SK-N-SH treated with all-trans-retinoic acid at 6 μM for 48 hours (cell line): ENCODE measurements around the gene TYSND1.

Experiments
- ATAC-seq: fragments of 200-7000 bp; cut with Tn5 transposase; 3 replicates; pipeline ENCODE4 v1.9.1; 2020; ENCODE audit warnings: mild to moderate bottlenecking, moderate library complexity
- ARNTL ChIP-seq: fragments of 450-650 bp; formaldehyde crosslinking; IDR thresholded peaks from 2 replicates; pipeline ENCODE4 v1.5.0; 2020; ENCODE audit warnings: low read depth, mild to moderate bottlenecking, moderate library complexity, borderline replicate concordance
- BACH2 ChIP-seq: fragments of 250-450 bp; sonication (Bioruptor Pico); IDR thresholded peaks from 2 replicates; pipeline ENCODE4 v1.9.0; 2021; ENCODE audit warnings: mild to moderate bottlenecking, borderline replicate concordance
- CSDC2 ChIP-seq: fragments of 250-450 bp; sonication (Bioruptor Pico); IDR thresholded peaks from 2 replicates; pipeline ENCODE4 v1.5.0; 2020; ENCODE audit warnings: mild to moderate bottlenecking, moderate library complexity
- ESRRG ChIP-seq: fragments of 250-450 bp; sonication (Bioruptor Pico); IDR thresholded peaks from 2 replicates; pipeline ENCODE4 v1.6.1; 2021; ENCODE audit warnings: mild to moderate bottlenecking
- GLIS3 ChIP-seq: fragments of 250-450 bp; sonication (Bioruptor Pico); IDR thresholded peaks from 2 replicates; pipeline ENCODE4 v1.5.0; 2020; ENCODE audit warnings: mild to moderate bottlenecking, moderate library complexity
- ISL1 ChIP-seq: fragments of 250-450 bp; sonication (Bioruptor Pico); IDR thresholded peaks from 2 replicates; pipeline ENCODE4 v2.1.2; 2022; ENCODE audit warnings: mild to moderate bottlenecking, moderate library complexity
- OSR1 ChIP-seq: fragments of 250-450 bp; sonication (Bioruptor Pico); IDR thresholded peaks from 2 replicates; pipeline ENCODE4 v1.8.0; 2022; ENCODE audit warnings: moderate library complexity, mild to moderate bottlenecking, inconsistent platforms
- PPARA ChIP-seq: fragments of 250-450 bp; sonication (Bioruptor Pico); IDR thresholded peaks from 2 replicates; pipeline ENCODE4 v1.5.0; 2020; ENCODE audit warnings: mild to moderate bottlenecking, borderline replicate concordance
- RARB ChIP-seq: fragments of 250-450 bp; sonication (Bioruptor Pico); IDR thresholded peaks from 2 replicates; pipeline ENCODE4 v1.8.0; 2021; ENCODE audit warnings: mild to moderate bottlenecking, moderate library complexity
- SNAI2 ChIP-seq: fragments of 250-450 bp; sonication (Bioruptor Pico); IDR thresholded peaks from 2 replicates; pipeline ENCODE4 v1.5.0; 2020; ENCODE audit warnings: mild to moderate bottlenecking, moderate library complexity
- TCF4 ChIP-seq: fragments of 250-450 bp; sonication (Bioruptor Pico); IDR thresholded peaks from 2 replicates; pipeline ENCODE4 v1.8.0; 2021; ENCODE audit warnings: mild to moderate bottlenecking, moderate library complexity, borderline replicate concordance
- TOX ChIP-seq: fragments of 250-450 bp; sonication (Bioruptor Pico); IDR thresholded peaks from 2 replicates; pipeline ENCODE4 v1.8.0; 2021; ENCODE audit warnings: mild to moderate bottlenecking, moderate library complexity, borderline replicate concordance
- ZC3H10 ChIP-seq: fragments of 250-450 bp; sonication (Bioruptor Pico); IDR thresholded peaks from 2 replicates; pipeline ENCODE4 v1.5.1; 2021; ENCODE audit warnings: mild to moderate bottlenecking, moderate library complexity
- ZFP3 ChIP-seq: fragments of 250-450 bp; sonication (Bioruptor Pico); IDR thresholded peaks from 2 replicates; pipeline ENCODE4 v1.5.0; 2020; ENCODE audit warnings: mild to moderate bottlenecking, moderate library complexity
- ZFP30 ChIP-seq: fragments of 450-650 bp; formaldehyde crosslinking; IDR thresholded peaks from 2 replicates; pipeline ENCODE4 v1.5.0; 2022; ENCODE audit warnings: mild to moderate bottlenecking, moderate library complexity
- ZNF565 ChIP-seq: fragments of 450-650 bp; formaldehyde crosslinking; conservative IDR thresholded peaks from 2 replicates; pipeline ENCODE4 v1.5.0; 2020; ENCODE audit warnings: low read depth, mild to moderate bottlenecking, moderate library complexity
- ZNF70 ChIP-seq: fragments of 450-650 bp; formaldehyde crosslinking; IDR thresholded peaks from 2 replicates; pipeline ENCODE4 v1.5.0; 2020; ENCODE audit warnings: mild to moderate bottlenecking, moderate library complexity
- ZNF8 ChIP-seq: fragments of 450-650 bp; formaldehyde crosslinking; IDR thresholded peaks from 2 replicates; pipeline ENCODE4 v1.5.0; 2020; ENCODE audit warnings: mild to moderate bottlenecking, moderate library complexity
- TF ChIP-seq, protein P1 (sequence below): fragments of 250-450 bp; sonication (Bioruptor Pico); IDR thresholded peaks from 2 replicates; pipeline ENCODE4 v1.8.0; 2020; ENCODE audit warnings: mild to moderate bottlenecking, moderate library complexity, borderline replicate concordance
- TF ChIP-seq, protein P2 (sequence below): fragments of 250-450 bp; sonication (Bioruptor Pico); IDR thresholded peaks from 2 replicates; pipeline ENCODE4 v1.5.1; 2021; ENCODE audit warnings: mild to moderate bottlenecking, moderate library complexity
- TF ChIP-seq, protein P3 (sequence below): fragments of 250-450 bp; sonication (Bioruptor Pico); IDR thresholded peaks from 2 replicates; pipeline ENCODE4 v1.5.0; 2020; ENCODE audit warnings: mild to moderate bottlenecking, moderate library complexity
- TF ChIP-seq, protein P4 (sequence below): fragments of 250-450 bp; sonication (Bioruptor Pico); IDR thresholded peaks from 2 replicates; pipeline ENCODE4 v1.8.0; 2021; ENCODE audit warnings: low read depth, mild to moderate bottlenecking, moderate library complexity, borderline replicate concordance

The TYSND1 gene

DNA sequence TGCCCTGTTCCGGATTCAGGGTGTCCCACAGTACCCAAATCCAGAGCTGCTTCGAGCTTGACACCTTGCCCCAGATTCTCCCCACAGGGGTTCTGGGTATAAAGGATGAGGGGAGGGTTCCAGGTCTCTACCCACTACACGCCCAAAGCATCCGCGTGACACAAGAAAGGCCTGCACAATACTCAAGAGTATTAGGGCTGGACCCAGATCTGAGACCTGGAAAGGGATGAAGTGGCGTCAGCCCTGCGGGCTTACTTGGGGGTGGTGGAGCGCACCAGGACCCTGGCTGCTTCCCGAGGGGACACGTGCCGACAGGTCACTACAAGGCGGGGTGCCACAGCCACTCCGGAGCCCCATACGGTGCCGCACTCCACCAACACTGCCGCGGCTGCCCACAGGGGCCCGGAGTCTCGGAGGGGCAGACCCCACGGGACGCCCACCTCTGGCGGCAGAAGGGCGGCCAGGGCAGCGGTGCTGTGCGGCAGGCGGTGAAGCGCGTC lies 1.3 kb downstream of the TYSND1 start:
- ATAC-seq = no peak; the same call in 2 of the 3 replicates
- TF ChIP-seq ZC3H10 (CRISPR knock-in tag) (no peak), ESRRG (CRISPR knock-in tag) (no peak), SNAI2 (CRISPR knock-in tag) (no peak), TCF4 (CRISPR knock-in tag) (no peak), CSDC2 (CRISPR knock-in tag) (no peak), PPARA (CRISPR knock-in tag) (no peak), TOX (CRISPR knock-in tag) (no peak), ZFP3 (no peak), BACH2 (CRISPR knock-in tag) (no peak), OSR1 (CRISPR knock-in tag) (no peak), ZNF8 (CRISPR knock-in tag) (no peak), ZNF70 (CRISPR knock-in tag) (no peak), ARNTL (CRISPR knock-in tag) (no peak), GLIS3 (no peak), ISL1 (no peak)
- TF ChIP-seq, protein P1, sequence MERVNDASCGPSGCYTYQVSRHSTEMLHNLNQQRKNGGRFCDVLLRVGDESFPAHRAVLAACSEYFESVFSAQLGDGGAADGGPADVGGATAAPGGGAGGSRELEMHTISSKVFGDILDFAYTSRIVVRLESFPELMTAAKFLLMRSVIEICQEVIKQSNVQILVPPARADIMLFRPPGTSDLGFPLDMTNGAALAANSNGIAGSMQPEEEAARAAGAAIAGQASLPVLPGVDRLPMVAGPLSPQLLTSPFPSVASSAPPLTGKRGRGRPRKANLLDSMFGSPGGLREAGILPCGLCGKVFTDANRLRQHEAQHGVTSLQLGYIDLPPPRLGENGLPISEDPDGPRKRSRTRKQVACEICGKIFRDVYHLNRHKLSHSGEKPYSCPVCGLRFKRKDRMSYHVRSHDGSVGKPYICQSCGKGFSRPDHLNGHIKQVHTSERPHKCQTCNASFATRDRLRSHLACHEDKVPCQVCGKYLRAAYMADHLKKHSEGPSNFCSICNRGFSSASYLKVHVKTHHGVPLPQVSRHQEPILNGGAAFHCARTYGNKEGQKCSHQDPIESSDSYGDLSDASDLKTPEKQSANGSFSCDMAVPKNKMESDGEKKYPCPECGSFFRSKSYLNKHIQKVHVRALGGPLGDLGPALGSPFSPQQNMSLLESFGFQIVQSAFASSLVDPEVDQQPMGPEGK (CRISPR knock-in tag) = no peak
- TF ChIP-seq, protein P2, sequence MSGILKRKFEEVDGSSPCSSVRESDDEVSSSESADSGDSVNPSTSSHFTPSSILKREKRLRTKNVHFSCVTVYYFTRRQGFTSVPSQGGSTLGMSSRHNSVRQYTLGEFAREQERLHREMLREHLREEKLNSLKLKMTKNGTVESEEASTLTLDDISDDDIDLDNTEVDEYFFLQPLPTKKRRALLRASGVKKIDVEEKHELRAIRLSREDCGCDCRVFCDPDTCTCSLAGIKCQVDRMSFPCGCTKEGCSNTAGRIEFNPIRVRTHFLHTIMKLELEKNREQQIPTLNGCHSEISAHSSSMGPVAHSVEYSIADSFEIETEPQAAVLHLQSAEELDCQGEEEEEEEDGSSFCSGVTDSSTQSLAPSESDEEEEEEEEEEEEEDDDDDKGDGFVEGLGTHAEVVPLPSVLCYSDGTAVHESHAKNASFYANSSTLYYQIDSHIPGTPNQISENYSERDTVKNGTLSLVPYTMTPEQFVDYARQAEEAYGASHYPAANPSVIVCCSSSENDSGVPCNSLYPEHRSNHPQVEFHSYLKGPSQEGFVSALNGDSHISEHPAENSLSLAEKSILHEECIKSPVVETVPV = no peak
- TF ChIP-seq, protein P3, sequence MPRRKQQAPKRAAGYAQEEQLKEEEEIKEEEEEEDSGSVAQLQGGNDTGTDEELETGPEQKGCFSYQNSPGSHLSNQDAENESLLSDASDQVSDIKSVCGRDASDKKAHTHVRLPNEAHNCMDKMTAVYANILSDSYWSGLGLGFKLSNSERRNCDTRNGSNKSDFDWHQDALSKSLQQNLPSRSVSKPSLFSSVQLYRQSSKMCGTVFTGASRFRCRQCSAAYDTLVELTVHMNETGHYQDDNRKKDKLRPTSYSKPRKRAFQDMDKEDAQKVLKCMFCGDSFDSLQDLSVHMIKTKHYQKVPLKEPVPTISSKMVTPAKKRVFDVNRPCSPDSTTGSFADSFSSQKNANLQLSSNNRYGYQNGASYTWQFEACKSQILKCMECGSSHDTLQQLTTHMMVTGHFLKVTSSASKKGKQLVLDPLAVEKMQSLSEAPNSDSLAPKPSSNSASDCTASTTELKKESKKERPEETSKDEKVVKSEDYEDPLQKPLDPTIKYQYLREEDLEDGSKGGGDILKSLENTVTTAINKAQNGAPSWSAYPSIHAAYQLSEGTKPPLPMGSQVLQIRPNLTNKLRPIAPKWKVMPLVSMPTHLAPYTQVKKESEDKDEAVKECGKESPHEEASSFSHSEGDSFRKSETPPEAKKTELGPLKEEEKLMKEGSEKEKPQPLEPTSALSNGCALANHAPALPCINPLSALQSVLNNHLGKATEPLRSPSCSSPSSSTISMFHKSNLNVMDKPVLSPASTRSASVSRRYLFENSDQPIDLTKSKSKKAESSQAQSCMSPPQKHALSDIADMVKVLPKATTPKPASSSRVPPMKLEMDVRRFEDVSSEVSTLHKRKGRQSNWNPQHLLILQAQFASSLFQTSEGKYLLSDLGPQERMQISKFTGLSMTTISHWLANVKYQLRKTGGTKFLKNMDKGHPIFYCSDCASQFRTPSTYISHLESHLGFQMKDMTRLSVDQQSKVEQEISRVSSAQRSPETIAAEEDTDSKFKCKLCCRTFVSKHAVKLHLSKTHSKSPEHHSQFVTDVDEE (CRISPR knock-in tag) = no peak
- TF ChIP-seq, protein P4, sequence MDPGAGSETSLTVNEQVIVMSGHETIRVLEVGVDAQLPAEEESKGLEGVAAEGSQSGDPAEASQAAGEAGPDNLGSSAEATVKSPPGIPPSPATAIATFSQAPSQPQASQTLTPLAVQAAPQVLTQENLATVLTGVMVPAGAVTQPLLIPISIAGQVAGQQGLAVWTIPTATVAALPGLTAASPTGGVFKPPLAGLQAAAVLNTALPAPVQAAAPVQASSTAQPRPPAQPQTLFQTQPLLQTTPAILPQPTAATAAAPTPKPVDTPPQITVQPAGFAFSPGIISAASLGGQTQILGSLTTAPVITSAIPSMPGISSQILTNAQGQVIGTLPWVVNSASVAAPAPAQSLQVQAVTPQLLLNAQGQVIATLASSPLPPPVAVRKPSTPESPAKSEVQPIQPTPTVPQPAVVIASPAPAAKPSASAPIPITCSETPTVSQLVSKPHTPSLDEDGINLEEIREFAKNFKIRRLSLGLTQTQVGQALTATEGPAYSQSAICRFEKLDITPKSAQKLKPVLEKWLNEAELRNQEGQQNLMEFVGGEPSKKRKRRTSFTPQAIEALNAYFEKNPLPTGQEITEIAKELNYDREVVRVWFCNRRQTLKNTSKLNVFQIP (CRISPR knock-in tag) = no peak

DNA sequence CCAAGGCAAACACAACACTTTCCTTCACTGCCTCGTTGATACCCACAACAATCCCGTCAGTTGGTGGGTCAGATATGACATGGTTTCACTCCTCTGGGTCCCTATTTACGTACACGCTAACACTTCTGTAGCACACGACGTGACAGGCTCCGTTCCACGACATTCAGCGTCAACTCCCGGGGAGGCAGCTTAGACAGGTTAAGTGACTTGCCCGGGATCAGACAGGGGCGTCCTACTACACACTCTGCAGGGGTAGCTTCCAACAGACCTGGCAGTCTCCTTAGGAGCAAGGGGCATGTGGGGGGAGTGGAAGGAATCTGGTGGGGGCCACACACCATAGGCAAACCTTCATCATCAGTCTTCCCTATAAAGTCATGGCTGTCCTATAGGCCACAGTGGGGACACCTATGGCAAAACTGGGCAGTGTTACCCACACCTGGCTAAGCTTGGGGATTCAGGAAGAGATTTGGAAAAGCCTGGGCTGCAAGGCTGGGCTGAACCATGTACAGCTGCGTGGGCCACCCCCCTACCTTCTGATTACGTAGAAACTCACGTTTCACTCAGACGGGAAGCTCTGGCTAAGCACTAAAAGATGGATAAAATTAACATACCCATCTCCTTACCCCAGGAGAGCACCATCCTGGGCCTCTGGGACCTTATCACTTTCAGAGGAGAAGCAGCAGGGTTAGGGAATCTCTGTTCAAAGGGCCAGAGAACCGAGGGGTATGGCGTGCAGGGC lies 2.0 kb downstream of the TYSND1 start:
- no peak for ATAC-seq
- TF ChIP-seq ISL1 = no peak
- TF ChIP-seq, protein P1 (CRISPR knock-in tag) = no peak
- no peak for TF ChIP-seq TOX (CRISPR knock-in tag)
- TF ChIP-seq, protein P4 (CRISPR knock-in tag) = no peak
- no peak for TF ChIP-seq OSR1 (CRISPR knock-in tag)
- no peak for TF ChIP-seq ARNTL (CRISPR knock-in tag)
- no peak for TF ChIP-seq ZNF565 (CRISPR knock-in tag)
- TF ChIP-seq, protein P2 = no peak
- no peak for TF ChIP-seq ZFP3
- no peak for TF ChIP-seq TCF4 (CRISPR knock-in tag)
- TF ChIP-seq ZC3H10 (CRISPR knock-in tag) = no peak
- no peak for TF ChIP-seq BACH2 (CRISPR knock-in tag)
- TF ChIP-seq ZFP30 (CRISPR knock-in tag) = no peak
- no peak for TF ChIP-seq SNAI2 (CRISPR knock-in tag)
- no peak for TF ChIP-seq ZNF8 (CRISPR knock-in tag)
- TF ChIP-seq RARB (CRISPR knock-in tag) = no peak
- TF ChIP-seq CSDC2 (CRISPR knock-in tag) = no peak
